SK-N-SH treated with all-trans-retinoic acid at 6 μM for 48 hours (cell line): ENCODE data around the gene DDX23.
A peak's percentile ranks its signal among the peaks of the same experiment; 100 is the strongest.

ENCODE experiments used
- RARB ChIP-seq: fragments of 250-450 bp; sonication (Bioruptor Pico); IDR thresholded peaks from 2 replicates; pipeline ENCODE4 v1.8.0; 2021; ENCODE audit warnings: mild to moderate bottlenecking, moderate library complexity
- ZNF565 ChIP-seq: fragments of 450-650 bp; formaldehyde crosslinking; conservative IDR thresholded peaks from 2 replicates; pipeline ENCODE4 v1.5.0; 2020; ENCODE audit warnings: low read depth, mild to moderate bottlenecking, moderate library complexity

DNA sequence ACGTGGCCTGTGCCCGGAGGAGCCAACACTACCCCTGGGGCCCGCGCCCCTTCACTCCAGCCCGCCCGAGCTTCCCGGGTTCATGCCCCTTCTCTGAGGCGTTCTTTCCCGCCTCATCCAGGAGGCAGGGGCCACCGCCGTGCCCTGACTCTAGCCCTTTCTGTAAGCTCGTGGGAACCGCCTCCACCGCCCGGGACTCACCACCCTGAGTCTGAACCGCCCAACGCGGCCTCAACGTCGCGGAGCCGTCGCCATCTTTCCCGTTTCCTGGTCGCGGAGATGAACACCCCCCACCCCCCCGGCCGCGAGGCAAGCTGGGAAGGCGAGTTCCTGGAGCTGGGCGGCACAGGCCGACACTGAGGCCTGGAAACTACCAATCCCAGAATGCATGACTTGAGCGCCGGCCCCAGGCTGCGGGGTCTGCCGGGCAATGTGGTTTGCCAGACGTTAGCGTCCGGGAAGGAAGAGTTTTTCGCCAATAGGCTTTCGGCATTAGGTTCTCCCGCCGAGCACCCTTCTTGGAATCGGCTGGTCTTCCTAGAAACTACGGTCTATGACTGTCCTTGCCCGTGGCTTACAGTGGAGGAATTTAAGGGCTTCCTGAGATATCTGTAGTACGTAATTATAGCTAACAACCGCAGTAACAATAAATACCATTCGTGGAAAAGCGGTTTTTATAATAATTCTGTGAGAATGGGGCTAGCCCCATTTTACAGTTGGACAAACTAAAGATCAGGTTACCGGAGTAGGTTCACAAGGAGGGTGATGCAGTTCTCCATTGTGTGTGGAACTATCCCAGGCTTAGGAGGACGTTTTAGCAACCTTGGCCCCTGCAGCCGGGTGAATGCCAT is at the start of gene DDX23:
- TF ChIP-seq ZNF565 (CRISPR knock-in tag) (0 out of 2 replicates have a peak, but pooled peaks have one; percentile 36), RARB (no peak)
